B cell (primary cell): ENCODE results near the gene DNHD1.

ENCODE experiments used
- CTCF ChIP-seq: fragments of 200-600 bp; IDR thresholded peaks from one replicate; pipeline ENCODE4 v1.8.0; 2022; ENCODE audit warnings: antibody characterized with exemption, mild to moderate bottlenecking
- EZH2 ChIP-seq: IDR thresholded peaks from 2 replicates; pipeline ENCODE4 v1.6.1; 2012; ENCODE audit warnings: borderline replicate concordance, low read depth, mild to moderate bottlenecking, moderate library complexity, low read length; ENCODE audit not compliant: insufficient read depth, poor library complexity, severe bottlenecking

GRCh38 chr11:6456361-6457073, 40.6 kb upstream of the DNHD1 start:
- TF ChIP-seq CTCF (no peak), EZH2 (no peak)
